ENCODE data around the gene PHRF1. TPM values are rescaled to one million over a fixed set of nuclear protein-coding genes. Genes with fewer than 3 reads are reported as not detected.
A peak's percentile ranks its signal among the peaks of the same experiment; 100 is the strongest.

Gene PHRF1
- total RNA-seq, 1 donor, result 29.4 TPM

DNA sequence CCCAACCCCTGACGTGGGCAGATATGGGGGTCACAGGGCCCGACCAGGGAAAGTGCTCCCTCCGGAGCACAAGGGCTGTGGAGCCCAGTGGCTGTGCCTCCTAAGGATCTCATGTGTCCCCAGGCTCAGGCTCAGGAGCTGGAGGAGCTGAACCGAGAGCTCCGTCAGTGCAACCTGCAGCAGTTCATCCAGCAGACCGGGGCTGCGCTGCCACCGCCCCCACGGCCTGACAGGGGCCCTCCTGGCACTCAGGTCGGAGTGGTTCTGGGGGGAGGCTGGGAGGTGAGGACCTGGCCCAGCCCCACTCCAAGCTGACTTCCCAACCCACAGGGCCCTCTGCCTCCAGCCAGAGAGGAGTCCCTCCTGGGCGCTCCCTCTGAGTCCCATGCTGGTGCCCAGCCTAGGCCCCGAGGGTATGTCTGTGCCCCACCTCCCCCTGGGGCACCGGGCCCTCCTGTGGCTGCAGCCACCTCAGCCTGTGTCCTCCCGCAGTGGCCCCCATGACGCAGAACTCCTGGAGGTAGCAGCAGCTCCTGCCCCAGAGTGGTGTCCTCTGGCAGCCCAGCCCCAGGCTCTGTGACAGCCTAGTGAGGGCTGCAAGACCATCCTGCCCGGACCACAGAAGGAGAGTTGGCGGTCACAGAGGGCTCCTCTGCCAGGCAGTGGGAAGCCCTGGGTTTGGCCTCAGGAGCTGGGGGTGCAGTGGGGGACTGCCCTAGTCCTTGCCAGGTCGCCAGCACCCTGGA, 13.0 kb upstream of the PHRF1 start:
- no peak for DNase-seq (ENCODE audit: low read depth)
- no peak overlapping the region for H3K4me3 ChIP-seq (ENCODE audit: low read depth, low read length)
- TF ChIP-seq, protein P1, sequence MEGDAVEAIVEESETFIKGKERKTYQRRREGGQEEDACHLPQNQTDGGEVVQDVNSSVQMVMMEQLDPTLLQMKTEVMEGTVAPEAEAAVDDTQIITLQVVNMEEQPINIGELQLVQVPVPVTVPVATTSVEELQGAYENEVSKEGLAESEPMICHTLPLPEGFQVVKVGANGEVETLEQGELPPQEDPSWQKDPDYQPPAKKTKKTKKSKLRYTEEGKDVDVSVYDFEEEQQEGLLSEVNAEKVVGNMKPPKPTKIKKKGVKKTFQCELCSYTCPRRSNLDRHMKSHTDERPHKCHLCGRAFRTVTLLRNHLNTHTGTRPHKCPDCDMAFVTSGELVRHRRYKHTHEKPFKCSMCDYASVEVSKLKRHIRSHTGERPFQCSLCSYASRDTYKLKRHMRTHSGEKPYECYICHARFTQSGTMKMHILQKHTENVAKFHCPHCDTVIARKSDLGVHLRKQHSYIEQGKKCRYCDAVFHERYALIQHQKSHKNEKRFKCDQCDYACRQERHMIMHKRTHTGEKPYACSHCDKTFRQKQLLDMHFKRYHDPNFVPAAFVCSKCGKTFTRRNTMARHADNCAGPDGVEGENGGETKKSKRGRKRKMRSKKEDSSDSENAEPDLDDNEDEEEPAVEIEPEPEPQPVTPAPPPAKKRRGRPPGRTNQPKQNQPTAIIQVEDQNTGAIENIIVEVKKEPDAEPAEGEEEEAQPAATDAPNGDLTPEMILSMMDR (IDR thresholded peaks at IDR 0.05; ENCODE audit: insufficient read depth, low read depth, low read length), result no peak

DNA sequence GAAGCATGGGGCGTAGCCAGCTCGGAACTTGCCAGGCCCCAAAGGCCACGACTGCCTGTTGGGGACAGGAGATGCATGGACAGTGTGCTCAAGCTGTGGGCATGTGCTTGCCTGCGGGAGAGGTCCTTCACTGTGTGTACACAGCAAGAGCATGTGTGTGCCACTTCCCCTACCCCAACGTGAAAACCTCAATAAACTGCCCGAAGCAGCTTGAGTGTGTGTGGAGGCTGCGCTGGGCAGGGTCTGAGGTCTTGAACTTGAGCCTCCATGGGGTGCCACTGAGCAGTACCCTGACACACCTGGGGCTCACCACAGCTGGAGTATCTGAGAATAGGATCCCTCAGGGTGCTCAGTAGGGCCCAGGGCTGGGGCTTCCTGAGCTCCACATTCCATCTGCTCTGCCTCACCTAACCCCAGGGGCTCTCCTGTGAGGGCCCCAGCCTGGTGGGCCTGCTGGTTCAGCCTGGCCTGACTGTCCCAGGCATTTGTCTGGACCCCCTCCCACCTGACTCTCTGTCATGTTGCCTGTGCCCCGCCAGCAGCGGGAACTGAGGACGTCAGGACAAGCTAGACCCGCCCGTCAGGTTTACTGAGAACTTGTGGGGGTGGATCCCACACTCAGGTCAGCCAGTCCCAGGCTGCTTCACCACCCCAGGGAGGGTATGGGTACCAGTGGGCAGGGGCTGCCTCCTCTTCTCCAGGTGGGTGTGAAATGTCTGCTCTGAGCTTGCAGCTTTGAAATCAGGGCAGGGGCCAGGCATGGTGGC, 12.3 kb upstream of the PHRF1 start:
- no peak overlapping the region for H3K4me3 ChIP-seq (ENCODE audit: low read depth, low read length)
- DNase-seq (ENCODE audit: low read depth), result no peak
- TF ChIP-seq, protein P1 (IDR thresholded peaks at IDR 0.05; ENCODE audit: insufficient read depth, low read depth, low read length), result no peak

DNA sequence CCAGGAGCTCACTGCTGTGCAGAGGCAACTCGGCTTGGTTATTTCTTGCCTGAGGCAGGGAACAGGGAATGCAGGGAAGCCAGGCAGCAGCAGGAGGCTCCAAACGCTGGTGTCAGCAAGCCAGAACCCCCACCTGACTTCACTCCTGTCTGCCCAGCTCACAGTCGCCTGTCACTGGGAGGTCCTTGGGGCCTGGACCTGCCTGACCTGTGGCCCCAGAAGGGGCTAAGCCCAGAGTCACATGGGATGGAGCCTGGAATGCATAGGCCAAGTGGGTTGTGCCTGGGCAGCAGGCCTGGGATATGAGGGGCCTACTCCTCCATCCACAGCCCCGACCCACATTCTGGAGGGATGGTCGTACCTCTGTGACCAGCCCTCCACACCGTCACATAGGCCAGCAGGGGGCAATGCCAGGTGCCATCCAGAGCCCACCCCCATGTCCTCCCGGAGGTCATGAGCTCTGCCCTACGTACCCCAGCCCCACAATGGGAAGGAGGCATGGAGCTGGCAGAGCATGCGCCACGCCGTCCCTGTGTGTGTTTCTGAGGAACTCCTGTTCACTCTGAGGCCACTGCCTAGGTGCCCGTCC, 10.3 kb upstream of the PHRF1 start:
- TF ChIP-seq, protein P1 (IDR thresholded peaks at IDR 0.05; ENCODE audit: insufficient read depth, low read depth, low read length), result no peak
- no peak overlapping the region for H3K4me3 ChIP-seq (ENCODE audit: low read depth, low read length)
- no peak for DNase-seq (ENCODE audit: low read depth)

DNA sequence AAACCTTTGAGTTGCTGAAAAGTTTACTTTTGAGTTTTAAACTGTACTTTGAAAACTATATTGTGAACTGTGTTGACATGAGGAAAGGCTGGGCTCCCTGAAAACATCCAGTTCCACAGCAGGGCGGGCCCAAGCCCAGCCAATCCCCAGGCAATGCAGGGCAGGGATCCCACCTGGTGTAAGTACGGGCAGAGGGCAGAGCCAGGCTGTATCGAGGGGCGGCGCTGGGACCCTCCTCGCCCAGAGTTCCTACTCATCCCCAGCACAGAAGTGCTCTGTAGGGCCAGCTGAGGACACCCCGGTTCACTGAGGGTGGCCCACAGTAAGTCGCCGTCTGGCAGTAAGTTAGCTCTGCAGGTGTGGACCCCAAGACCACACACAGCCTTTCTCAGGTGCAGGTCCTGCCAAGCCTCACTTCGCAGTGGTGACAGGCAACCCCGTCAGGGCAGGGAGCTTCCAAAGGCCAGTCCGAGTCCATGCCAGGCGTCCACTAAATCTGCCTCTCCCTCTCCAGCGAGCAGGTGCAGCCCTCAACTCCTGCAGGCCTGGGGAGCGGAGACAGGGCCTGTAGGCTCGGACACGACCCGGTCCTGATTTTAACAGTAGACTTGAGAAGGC, 9.2 kb upstream of the PHRF1 start:
- peak overlapping the region; percentile 70 for H3K4me3 ChIP-seq (ENCODE audit: low read depth, low read length)
- TF ChIP-seq, protein P1 (IDR thresholded peaks at IDR 0.05; ENCODE audit: insufficient read depth, low read depth, low read length), result no peak
- no peak for DNase-seq (ENCODE audit: low read depth)

DNA sequence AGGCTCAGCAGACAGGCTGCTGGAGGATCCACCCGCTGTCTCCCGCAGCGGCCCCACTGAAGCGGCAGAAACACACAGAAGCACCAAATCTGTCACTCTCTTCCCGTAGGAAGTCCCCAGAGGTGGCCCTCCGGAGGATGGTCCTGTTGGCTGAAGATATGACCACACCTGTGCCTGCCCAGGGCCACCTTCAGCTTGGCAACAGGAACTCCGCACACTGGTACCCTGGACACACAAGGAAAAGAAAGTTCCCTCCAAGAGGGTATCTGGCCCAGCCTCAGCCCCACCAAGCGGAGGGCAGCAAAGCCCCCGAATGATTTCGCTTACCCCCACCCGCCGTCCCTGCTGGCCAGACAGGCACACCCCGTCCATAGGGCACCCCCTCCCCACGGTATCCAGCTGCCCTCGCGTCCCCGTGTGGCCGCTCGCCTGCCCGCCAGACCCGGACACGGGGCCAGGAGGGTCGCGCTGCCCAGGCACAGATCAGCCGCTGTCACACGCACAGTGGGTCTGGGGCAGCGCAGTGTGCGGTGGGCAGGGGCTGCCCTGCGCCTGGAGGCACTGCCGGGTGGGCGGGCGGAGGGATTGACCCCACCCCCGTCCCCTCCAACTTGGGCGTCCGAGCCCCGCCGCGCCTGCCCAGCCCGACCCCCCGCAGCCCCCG, 8.5 kb upstream of the PHRF1 start:
- DNase-seq (ENCODE audit: low read depth), result no peak
- H3K4me3 ChIP-seq (ENCODE audit: low read depth, low read length), result peak overlapping the region; percentile 70
- TF ChIP-seq, protein P1 (IDR thresholded peaks at IDR 0.05; ENCODE audit: insufficient read depth, low read depth, low read length), result no peak

All from fibroblast of villous mesenchyme (primary cell).